Astrocyte of the cerebellum (primary cell): ENCODE data around the gene PCNX2.
"Not testable (repeated sequence)": the region's sequence is repeated elsewhere in the genome, so short reads cannot be mapped to it uniquely, and the experiment has no call there.

Experiments
- DNase-seq: peaks from one replicate; pipeline ENCODE4 v3.0.0-alpha.2; 2011; ENCODE audit warnings: low read depth
- H3K4me3 ChIP-seq: 2 replicates; pipeline ENCODE4 v1.5.1; 2011; ENCODE audit warnings: mild to moderate bottlenecking, low read depth, low read length, moderate library complexity
- CTCF ChIP-seq: IDR thresholded peaks from 2 replicates; pipeline ENCODE4 v1.5.1; 2012; ENCODE audit warnings: low read length, low read depth, moderate library complexity, mild to moderate bottlenecking; ENCODE audit errors: missing control alignments
- in situ Hi-C: cut with HindIII; loops from 2 replicates; pipeline ENCODE4 v1.10.0; 2017; ENCODE audit warnings: low sequenced_read_pairs

PCNX2 gene

DNA sequence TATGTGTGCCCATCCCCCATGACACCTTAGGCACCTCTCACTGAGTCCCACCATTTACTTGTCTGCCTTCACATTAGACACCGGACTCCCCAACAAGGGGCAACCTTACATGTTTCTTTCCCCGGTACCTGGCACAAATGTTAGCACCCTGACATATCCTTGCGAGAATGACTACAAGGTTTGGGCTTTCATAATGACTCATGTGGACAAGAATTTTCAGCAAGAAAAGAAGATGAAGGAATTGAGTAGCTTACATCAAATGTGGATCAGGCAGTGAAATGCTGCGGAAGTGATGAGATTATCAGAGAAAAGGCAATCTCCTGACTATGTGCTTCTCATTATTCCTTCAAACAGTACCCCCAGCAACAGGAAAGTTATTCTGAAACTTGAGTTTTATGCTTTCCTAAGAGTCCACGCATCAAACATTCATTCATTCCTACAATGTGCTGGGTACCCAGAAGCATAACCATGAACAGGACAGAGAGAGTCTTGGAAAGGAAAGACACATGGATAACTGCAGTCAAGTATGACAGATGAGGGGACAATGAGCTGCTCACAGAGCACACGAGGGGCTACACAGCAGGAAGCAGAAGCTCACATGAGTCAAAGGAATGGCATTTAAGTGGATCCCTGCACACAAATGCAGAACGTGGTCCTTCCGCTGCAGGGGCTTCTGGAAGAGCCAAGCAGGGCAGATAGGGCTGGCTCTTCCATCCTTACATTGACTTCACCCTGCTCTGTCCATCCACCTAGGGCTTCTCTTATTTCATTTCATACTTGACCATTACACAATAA, 112.1 kb downstream of the PCNX2 start:
- in situ Hi-C loops = no loop called here
- H3K4me3 ChIP-seq = no peak overlapping the region
- TF ChIP-seq CTCF = no peak
- DNase-seq = no peak

DNA sequence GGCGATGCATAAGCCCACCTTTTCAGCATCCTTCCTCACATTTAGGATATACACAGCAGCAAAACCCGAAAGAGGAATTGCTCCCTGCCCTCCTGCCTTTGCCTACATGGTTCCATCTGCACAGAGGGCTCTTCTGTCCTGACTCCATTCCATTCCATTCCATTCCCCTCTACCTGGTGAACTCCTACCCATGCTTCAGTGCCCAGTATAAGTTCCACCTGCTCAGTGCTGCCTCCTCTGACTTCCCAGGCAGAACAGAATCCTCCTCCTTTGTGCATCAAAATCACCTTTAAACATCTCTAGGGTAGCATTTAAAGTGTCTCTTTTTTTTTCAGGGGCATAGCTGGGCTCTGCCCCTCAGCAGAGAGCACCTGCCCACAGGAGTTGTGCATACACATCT, 112.9 kb downstream of the PCNX2 start:
- in situ Hi-C loops = no loop called here
- no peak for TF ChIP-seq CTCF
- DNase-seq = no peak
- H3K4me3 ChIP-seq = no peak overlapping the region

DNA sequence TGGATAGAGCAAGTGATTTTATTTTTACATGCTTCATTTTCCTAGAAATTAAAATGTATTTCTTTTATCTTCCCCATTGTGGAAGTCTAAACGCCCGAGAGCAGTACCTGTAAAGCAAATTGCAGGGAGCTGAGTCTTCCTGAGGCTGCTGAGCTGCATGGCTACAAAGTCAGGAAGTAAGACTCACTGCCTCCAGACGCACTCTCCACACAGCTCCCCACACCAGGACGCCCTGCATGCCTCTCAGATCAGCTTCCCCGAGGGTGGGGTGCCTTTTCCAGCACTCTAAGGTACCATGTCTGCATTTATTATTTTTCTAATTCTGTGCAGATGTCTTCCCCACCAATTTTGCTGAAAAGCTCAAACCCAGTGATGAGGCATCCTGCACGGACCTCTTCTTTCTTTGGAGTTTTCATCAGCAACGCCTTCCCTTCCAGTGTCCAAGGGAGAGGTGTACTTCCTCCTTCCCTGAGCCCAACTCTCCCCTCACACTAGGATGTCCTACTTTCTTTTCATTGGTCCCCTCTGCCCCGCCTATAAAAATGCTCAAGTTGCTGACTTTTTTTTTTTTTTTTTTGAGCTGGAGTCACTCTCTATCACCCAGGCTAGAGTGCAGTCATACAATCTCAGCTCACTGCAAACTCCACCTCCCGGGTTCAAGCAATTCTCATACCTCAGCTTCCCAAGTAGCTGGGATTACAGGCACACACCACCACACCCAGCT, 114.7 kb downstream of the PCNX2 start:
- TF ChIP-seq CTCF = no peak
- in situ Hi-C loops = no loop called here
- no peak for DNase-seq
- no peak overlapping the region for H3K4me3 ChIP-seq

DNA sequence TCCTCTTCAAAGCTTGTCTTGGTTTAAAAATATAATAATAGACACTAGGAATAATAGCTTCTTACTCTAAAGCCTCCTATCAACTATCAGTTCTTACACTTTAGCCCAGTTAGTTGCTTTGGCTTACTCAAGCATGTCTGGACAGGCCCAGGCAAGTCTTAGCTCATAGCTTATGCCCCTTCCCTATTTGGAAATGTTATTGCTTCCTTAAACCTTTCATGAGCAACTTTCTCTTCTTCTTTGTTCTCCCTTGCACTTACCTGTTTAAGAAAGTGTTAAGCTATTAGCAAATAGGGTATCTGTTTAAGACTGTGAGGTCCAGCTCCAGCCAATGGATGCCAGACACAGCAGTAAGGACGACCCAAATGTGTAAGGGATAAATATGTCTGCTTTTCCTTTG, 115.9 kb downstream of the PCNX2 start:
- DNase-seq, in situ Hi-C loops, H3K4me3 ChIP-seq: not testable (repeated sequence)

DNA sequence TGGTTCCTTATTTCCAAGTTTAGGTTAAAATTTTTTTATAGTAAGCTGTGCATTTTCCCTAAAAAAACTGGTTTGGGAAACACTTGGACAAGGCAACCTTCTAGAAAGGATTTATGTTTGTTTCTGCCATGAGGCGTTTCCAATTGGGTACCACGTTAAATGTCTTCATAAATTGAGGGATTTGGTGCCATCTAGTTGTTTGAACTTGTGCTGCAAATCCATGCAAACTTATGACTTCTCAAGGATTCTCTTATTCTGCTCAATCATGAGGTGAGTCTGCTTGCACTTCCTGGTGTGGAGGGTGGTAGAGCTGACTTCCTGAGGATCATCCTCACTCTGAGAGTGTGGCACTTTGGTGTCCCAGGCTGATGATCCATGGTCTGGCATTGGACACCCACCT, 123.3 kb downstream of the PCNX2 start:
- no peak for TF ChIP-seq CTCF
- no peak for DNase-seq
- no peak overlapping the region for H3K4me3 ChIP-seq
- in situ Hi-C loops = no loop called here

DNA sequence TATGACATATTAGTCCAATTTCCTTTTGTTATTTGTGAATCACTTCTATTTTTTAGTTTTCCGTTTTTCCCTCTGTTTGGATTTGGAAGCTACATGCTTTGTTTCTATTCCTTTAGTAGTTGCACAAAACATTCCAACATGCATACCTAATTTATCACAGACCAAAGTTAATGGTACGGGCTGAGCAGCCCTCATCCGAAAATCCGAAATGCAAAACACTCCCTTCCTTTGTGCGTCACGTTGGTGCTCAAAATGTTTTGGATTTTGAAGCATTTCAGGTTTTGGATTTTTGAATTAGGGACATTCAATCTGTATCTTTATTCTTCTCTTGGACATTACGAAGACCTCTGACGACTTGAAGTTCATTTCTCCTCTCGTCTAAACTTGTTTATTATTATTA, 124.8 kb downstream of the PCNX2 start:
- no peak overlapping the region for H3K4me3 ChIP-seq
- no peak for TF ChIP-seq CTCF
- in situ Hi-C loops = no loop called here
- no peak for DNase-seq

DNA sequence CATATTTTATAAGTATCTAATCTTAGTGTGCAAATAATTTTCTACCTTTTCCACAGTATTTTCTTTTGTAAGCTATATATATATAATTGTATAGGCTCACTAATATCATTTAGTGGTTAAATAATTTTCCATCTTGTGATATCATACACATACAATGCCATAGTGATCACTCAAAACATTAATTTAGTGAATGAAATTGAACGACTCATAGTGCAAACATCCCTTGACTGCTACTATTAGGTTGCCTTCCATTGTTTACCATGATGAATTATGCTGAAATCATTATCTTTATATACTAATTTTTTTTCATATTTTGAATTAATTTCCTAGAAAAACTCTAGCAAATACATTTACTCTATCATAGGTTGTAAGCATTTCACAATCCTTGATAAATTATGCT, 127.1 kb downstream of the PCNX2 start:
- H3K4me3 ChIP-seq = no peak overlapping the region
- in situ Hi-C loops = no loop called here
- no peak for TF ChIP-seq CTCF
- DNase-seq = no peak
